Naive B cell (primary cell): ENCODE results near the gene ITGAL. TPM values are rescaled to one million over a fixed set of nuclear protein-coding genes. Genes with fewer than 3 reads are reported as not detected.
A peak's percentile ranks its signal among the peaks of the same experiment; 100 is the strongest.

Experiments used
- ATAC-seq, 2 donors: fragments of 150-1000 bp; cut with Tn5 transposase; 2 replicates each; pipeline ENCODE4 v1.10.0; 2021; ENCODE audit warnings: low read depth in 2 of 2, mild to moderate bottlenecking in 2 of 2, moderate library complexity in 2 of 2
- DNase-seq: peaks from one replicate; pipeline ENCODE4 v3.0.0; 2022
- H3K27ac Mint-ChIP-seq, 6 donors: one replicate each; pipeline ENCODE4 v1.8.0; 2020 to 2022; ENCODE audit warnings: mild to moderate bottlenecking in 6 of 6, mixed read lengths in 6 of 6, moderate library complexity in 5 of 6, inconsistent platforms in 2 of 6
- H3K27me3 Mint-ChIP-seq, 3 donors: one replicate each; pipeline ENCODE4 v1.8.0; 2021 to 2022; ENCODE audit warnings: mixed read lengths in 3 of 3, mild to moderate bottlenecking in 1 of 3
- H3K36me3 Mint-ChIP-seq, 2 donors: one replicate each; pipeline ENCODE4 v1.8.0; 2020 to 2022; ENCODE audit warnings: mixed read lengths in 2 of 2, inconsistent platforms in 1 of 2, mild to moderate bottlenecking in 1 of 2
- H3K4me1 Mint-ChIP-seq, 3 donors: one replicate each; pipeline ENCODE4 v1.8.0; 2020 to 2022; ENCODE audit warnings: mixed read lengths in 3 of 3, inconsistent platforms in 1 of 3, mild to moderate bottlenecking in 1 of 3, moderate library complexity in 1 of 3
- H3K4me3 Mint-ChIP-seq, 8 donors: one replicate each; pipeline ENCODE4 v1.8.0; 2020 to 2022; ENCODE audit warnings: mild to moderate bottlenecking in 8 of 8, mixed read lengths in 8 of 8, moderate library complexity in 8 of 8, inconsistent platforms in 2 of 8
- H3K9me3 Mint-ChIP-seq, 7 donors: one replicate each; pipeline ENCODE4 v1.8.0; 2020 to 2022; ENCODE audit warnings: mixed read lengths in 7 of 7, mild to moderate bottlenecking in 5 of 7, inconsistent platforms in 2 of 7, moderate library complexity in 1 of 7
- polyA plus RNA-seq, 6 donors: library from polyadenylated mRNA; unstranded; fragments of 300-500 nt; fragmentation: Illumina TruSeq; gene quantifications; one replicate each; pipeline ENCODE4 v1.2.3, GENCODE V29; 2021; ENCODE audit warnings: low read depth in 6 of 6

ITGAL gene
- polyA plus RNA-seq, 6 donors from 2014 or later = 21.3 to 36.8 (median 25.6) TPM

DNA sequence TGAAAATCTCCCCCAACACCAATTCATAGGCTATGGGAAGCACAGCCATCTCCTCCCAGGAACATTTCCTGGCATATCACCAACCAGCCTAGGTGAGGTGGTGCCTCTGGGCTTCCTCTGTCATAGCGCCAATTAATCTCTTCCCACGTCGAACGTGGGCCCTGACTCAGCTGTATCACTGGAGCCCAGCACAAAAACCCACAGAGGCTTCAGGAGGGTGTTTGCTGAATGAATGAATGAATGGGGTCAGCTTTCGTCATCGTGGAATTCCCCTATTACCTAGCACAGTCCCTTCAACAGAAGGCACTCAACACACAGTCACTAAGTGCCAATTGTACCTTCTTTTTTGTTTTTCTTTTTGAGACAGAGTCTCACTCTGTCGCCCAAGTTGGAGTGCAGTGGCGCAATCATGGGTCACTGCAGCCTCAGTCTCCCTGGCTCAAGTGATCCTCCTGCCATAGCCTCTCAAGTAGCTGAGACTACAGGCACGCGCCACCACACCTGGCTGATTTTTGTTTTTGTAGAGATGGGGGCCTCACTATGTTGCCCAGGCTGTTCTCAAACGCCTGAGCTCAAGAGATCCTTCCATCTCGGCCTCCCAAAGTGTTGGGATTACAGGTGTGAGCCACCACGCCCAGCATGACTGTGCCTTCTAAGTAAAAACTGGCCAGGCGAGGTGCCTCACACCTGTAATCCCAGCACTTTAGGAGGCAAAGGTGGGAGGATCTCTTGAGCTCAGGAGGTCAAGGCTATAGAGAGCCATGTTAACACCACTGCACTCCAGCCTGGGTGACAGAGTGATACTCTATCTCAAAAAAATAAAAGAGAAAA lies 94.8 kb downstream of the ITGAL start:
- Mint-ChIP-seq H3K36me3 (no peaks in the 10 kb centered on the region), H3K27ac (peak overlapping the region in 2 of 6 donors; percentile 30 to 86), H3K4me3 (peak overlapping the region in 2 of 8 donors; percentile 84 to 88), H3K4me1 (peaks cover 15 to 35% (median 34%) of the 10 kb centered on the region in 3 donors), H3K27me3 (no peaks in the 10 kb centered on the region), H3K9me3 (peaks cover 0 to 2% (median 0%) of the 10 kb centered on the region in 7 donors)
- DNase-seq = no peak
- no peak for ATAC-seq

GRCh38 chr16:30567991-30568638 lies 95.6 kb downstream of the ITGAL start:
- Mint-ChIP-seq H3K27me3 (no peaks in the 10 kb centered on the region), H3K4me3 (peak overlapping the region in 7 of 8 donors; percentile 56 to 91 (median 79)), H3K4me1 (peaks cover 17 to 37% (median 36%) of the 10 kb centered on the region in 3 donors), H3K27ac (peak overlapping the region; percentile 72 to 96 (median 88)), H3K9me3 (no peaks in the 10 kb centered on the region), H3K36me3 (no peaks in the 10 kb centered on the region)
- peak; percentile 11 to 20 for ATAC-seq
- DNase-seq = peak; percentile 37

DNA sequence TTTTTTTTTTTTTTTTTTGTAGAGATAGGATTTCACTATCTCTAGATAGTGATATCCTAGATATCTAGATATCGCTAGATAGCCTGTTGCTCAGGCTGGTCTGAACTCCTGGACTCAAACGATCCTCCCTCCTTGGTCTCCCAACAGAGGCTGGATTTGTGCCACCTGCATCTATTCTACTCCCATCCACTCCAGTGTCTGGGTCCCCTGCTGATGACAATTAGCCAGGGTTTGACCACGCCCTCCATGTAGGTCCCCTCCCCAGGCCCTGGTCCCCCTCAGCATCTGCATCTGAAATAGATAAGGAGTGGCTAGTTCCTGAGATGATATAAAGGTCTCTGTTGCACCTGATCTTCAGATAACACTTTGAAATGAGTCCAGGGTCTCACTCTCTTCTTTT lies 96.7 kb downstream of the ITGAL start:
- no peaks in the 10 kb centered on the region for H3K36me3 Mint-ChIP-seq
- no peak for DNase-seq
- H3K27me3 Mint-ChIP-seq = no peaks in the 10 kb centered on the region
- H3K9me3 Mint-ChIP-seq = no peaks in the 10 kb centered on the region
- H3K27ac Mint-ChIP-seq = peak overlapping the region in 1 of 6 donors; percentile 47
- H3K4me1 Mint-ChIP-seq = peaks cover 21 to 42% (median 36%) of the 10 kb centered on the region in 3 donors
- H3K4me3 Mint-ChIP-seq = peak overlapping the region in 6 of 8 donors; percentile 9 to 69 (median 28)
- ATAC-seq = no peak

GRCh38 chr16:30569746-30570635 lies 97.4 kb downstream of the ITGAL start:
- peaks cover 25 to 42% (median 36%) of the 10 kb centered on the region in 3 donors for H3K4me1 Mint-ChIP-seq

GRCh38 chr16:30570636-30571444 lies 98.3 kb downstream of the ITGAL start:
- no peak for DNase-seq
- Mint-ChIP-seq H3K4me1 (peaks cover 25 to 42% (median 36%) of the 10 kb centered on the region in 3 donors), H3K36me3 (no peaks in the 10 kb centered on the region), H3K27ac (peak overlapping the region; percentile 61 to 98 (median 92)), H3K27me3 (no peaks in the 10 kb centered on the region), H3K9me3 (no peaks in the 10 kb centered on the region), H3K4me3 (peak overlapping the region; percentile 80 to 96 (median 90))
- ATAC-seq = no peak

More at GRCh38 chr16:30569746-30570635, 97.4 kb downstream of the ITGAL start:
- Mint-ChIP-seq H3K36me3 (no peaks in the 10 kb centered on the region), H3K4me3 (peak overlapping the region in 5 of 8 donors; percentile 35 to 96 (median 85)), H3K9me3 (no peaks in the 10 kb centered on the region), H3K27me3 (no peaks in the 10 kb centered on the region), H3K27ac (peak overlapping the region in 2 of 6 donors; percentile 61 to 91)
- DNase-seq (no peak), ATAC-seq (no peak)

DNA sequence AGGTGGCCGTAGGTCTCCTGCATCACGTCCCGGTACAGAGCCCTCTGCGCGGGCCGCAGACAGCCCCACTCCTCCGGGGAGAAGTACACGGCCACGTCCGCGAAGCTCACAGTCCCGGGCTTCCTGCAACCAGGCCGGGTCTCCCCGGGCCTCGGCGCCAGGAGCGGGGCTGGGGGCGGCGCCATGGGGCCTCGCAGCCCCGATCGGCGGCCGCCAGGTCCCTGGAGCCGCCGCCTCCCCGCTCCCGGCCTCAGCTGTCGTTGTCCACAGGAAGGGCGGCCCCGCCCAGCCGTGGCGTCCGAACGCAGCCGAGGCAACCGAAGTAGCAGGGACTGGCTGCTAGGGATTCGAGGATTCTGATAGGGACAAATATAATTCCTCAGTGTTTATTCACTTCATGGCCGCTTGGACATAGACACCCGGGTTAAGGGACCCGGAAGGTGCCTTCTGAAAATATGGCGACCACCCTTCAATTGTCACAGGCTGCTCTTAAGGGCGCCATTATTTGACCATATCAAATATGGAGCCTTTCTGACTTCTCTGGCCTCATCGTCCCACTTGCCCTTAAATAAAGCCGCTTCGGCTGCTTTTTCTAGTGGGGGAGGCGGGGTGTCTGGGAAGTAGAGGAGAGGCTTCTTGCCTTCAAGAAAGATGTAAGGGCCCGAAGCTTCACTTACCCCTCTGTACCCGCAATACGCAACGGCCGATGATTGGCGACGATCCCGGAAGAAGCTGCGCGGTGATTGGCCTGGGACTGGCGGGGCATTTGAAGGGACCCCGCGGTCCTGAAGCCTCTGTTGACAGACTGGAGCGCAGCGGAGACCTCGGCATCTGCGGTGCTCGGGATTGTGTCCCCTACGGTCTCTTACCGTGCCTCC lies 99.1 kb downstream of the ITGAL start, which contains the start of gene ZNF688:
Gene ZNF688 (minus strand): TSS at position 270 of the 878 bp plus-strand sequence. CDS start 85 bp downstream, at position 185.
- Mint-ChIP-seq H3K36me3 (no peaks in the 10 kb centered on the region), H3K4me3 (peak within 1 kb of the TSS; percentile 80 to 96 (median 94)), H3K9me3 (no peaks in the 10 kb centered on the region), H3K27ac (peak within 1 kb of the TSS; percentile 91 to 98 (median 96)), H3K27me3 (no peaks in the 10 kb centered on the region), H3K4me1 (peaks cover 25 to 42% (median 29%) of the 10 kb centered on the region in 3 donors)
- DNase-seq (peak; percentile 94), ATAC-seq (peak; percentile 84 to 85)

Other genes starting within 250 kb of the ITGAL start
- gene NPIPB13, start 224.3 kb upstream of the ITGAL start, polyA plus RNA-seq = 1 to 10 TPM in 1 of 6 donors, under 1 TPM in 4, not detected in 1; 0.17 to 1.9 (median 0.35) TPM
- gene CD2BP2, start 117.4 kb upstream of the ITGAL start, polyA plus RNA-seq = 10 to 100 TPM; 24.2 to 36.1 (median 29.7) TPM
- gene TBC1D10B, start 102.2 kb upstream of the ITGAL start, polyA plus RNA-seq = 10 to 100 TPM in 3 of 6 donors, 1 to 10 TPM in 3; 6.2 to 16.9 (median 9.7) TPM
- not detected for gene MYL11, start 97.9 kb upstream of the ITGAL start, polyA plus RNA-seq
- 100 to 1,000 TPM; 102 to 145 (median 112) TPM for gene SEPTIN1, start 90.2 kb upstream of the ITGAL start, polyA plus RNA-seq
- 1 to 10 TPM; 3.4 to 9.9 (median 7.0) TPM for gene ZNF48, start 77.3 kb upstream of the ITGAL start, polyA plus RNA-seq
- 1 to 10 TPM in 5 of 6 donors, not detected in 1; 1.7 to 5.0 (median 2.3) TPM for gene ZNF771, start 65.1 kb upstream of the ITGAL start, polyA plus RNA-seq
- 100 to 1,000 TPM; 101 to 145 (median 123) TPM for gene DCTPP1, start 42.7 kb upstream of the ITGAL start, polyA plus RNA-seq
- 10 to 100 TPM; 45.7 to 86.2 (median 73.6) TPM for gene SEPHS2, start 26.9 kb upstream of the ITGAL start, polyA plus RNA-seq
- 10 to 100 TPM in 1 of 6 donors, 1 to 10 TPM in 4, under 1 TPM in 1; 0.40 to 10.1 (median 6.3) TPM for gene ZNF768, start 53.8 kb downstream of the ITGAL start, polyA plus RNA-seq
- gene ZNF747, start 62.1 kb downstream of the ITGAL start, polyA plus RNA-seq = 10 to 100 TPM; 12.0 to 18.3 (median 15.1) TPM
- 1 to 10 TPM in 5 of 6 donors, not detected in 1; 2.3 to 6.8 (median 4.7) TPM for gene ZNF764, start 85.6 kb downstream of the ITGAL start, polyA plus RNA-seq
- 10 to 100 TPM; 28.0 to 41.5 (median 36.1) TPM for gene ZNF688, start 99.0 kb downstream of the ITGAL start, polyA plus RNA-seq
- gene ZNF785, start 113.0 kb downstream of the ITGAL start, polyA plus RNA-seq = 1 to 10 TPM; 1.4 to 4.4 (median 2.9) TPM
- gene ZNF689, start 137.6 kb downstream of the ITGAL start, polyA plus RNA-seq = 10 to 100 TPM in 4 of 6 donors, 1 to 10 TPM in 2; 6.1 to 12.8 (median 10.5) TPM
- 10 to 100 TPM; 11.6 to 40.9 (median 17.8) TPM for gene PRR14, start 178.2 kb downstream of the ITGAL start, polyA plus RNA-seq
- gene FBRS, start 185.7 kb downstream of the ITGAL start, polyA plus RNA-seq = 1 to 10 TPM in 5 of 6 donors, under 1 TPM in 1; 0.88 to 9.0 (median 4.2) TPM
- 10 to 100 TPM in 5 of 6 donors, not detected in 1; 11.9 to 41.5 (median 14.8) TPM for gene SRCAP, start 226.4 kb downstream of the ITGAL start, polyA plus RNA-seq